ENCODE results near the gene KCNMA1. TPM values are rescaled to one million over a fixed set of nuclear protein-coding genes. Genes with fewer than 3 reads are reported as not detected.

KCNMA1 gene
- total RNA-seq, 4 donors from 2014 or later, result 66.8 to 96.5 (median 78.9) TPM

DNA sequence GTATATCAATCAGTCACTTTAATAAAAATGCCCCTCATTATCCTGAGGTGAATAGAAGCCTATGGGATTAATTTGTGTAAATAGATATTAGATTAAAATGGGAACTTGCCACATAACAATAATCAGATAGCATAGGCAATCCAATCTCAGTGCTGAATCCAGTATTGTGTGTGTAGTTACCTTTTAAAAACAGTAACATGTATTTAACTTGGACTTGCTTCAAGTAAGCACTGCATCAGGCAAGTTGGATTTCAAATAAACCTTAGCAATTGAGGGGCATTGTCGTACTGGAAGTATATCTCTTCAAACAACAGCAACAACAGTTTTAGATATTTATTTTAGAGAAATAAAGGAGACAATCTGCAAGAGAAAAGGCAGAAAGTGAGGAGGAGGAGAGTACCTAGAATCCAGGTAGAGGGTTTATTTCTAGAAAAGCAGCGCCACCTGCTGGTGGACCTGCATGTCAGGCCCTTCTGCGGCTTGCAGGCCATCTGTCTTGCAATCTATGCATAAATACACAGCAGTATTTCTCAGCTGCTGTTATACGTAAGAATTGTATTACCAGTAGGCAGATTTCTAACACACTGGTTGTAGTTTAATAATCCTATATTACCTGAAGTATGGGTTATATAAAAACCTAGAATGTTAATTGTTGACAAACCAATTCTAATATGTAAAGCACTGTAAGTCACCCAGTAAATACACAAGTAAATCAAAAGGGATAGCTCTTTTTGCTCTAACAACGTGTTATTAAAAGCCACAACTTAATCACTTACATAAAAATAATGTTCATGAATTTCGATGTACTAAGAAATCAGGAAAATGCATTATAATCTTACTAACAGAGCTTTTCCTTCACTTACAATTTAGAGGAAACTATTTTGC is 652.8 kb downstream of the KCNMA1 start:
- in situ Hi-C loops (cut with MboI; ENCODE audit: low sequenced_read_pairs in 4 of 4) (loop anchor here in 1 of 4 donors (25.0 kb wide), 1 partner anchor 422 kb away; no protein-coding TSS in a partner anchor), intact Hi-C loops (cut with DNase I; ENCODE audit: low total_unique reads) (loop anchor here (5.0 kb wide), 1 partner anchor 438 kb away; no protein-coding TSS in a partner anchor)
- no peak overlapping the region for H3K4me3 ChIP-seq
- H3K4me1 ChIP-seq, result peaks cover 0 to 5% of the 10 kb centered on the region in 2 donors
- no peaks in the 10 kb centered on the region for H3K9me3 ChIP-seq
- H3K36me3 ChIP-seq, result no peaks in the 10 kb centered on the region
- no peaks in the 10 kb centered on the region for H3K27me3 ChIP-seq
- no peak overlapping the region for H3K27ac ChIP-seq
- DNase-seq (peak; percentile 46 to 51), ATAC-seq (peak; percentile 76 to 81)
- TF ChIP-seq, protein P1, sequence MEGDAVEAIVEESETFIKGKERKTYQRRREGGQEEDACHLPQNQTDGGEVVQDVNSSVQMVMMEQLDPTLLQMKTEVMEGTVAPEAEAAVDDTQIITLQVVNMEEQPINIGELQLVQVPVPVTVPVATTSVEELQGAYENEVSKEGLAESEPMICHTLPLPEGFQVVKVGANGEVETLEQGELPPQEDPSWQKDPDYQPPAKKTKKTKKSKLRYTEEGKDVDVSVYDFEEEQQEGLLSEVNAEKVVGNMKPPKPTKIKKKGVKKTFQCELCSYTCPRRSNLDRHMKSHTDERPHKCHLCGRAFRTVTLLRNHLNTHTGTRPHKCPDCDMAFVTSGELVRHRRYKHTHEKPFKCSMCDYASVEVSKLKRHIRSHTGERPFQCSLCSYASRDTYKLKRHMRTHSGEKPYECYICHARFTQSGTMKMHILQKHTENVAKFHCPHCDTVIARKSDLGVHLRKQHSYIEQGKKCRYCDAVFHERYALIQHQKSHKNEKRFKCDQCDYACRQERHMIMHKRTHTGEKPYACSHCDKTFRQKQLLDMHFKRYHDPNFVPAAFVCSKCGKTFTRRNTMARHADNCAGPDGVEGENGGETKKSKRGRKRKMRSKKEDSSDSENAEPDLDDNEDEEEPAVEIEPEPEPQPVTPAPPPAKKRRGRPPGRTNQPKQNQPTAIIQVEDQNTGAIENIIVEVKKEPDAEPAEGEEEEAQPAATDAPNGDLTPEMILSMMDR (IDR thresholded peaks at IDR 0.05 in 4 of 5, conservative IDR thresholded peaks at IDR 0.05 in 1 of 5), result peak; percentile 68 to 89 (median 81)
- TF ChIP-seq POLR2A (IDR thresholded peaks at IDR 0.05), result no peak

DNA sequence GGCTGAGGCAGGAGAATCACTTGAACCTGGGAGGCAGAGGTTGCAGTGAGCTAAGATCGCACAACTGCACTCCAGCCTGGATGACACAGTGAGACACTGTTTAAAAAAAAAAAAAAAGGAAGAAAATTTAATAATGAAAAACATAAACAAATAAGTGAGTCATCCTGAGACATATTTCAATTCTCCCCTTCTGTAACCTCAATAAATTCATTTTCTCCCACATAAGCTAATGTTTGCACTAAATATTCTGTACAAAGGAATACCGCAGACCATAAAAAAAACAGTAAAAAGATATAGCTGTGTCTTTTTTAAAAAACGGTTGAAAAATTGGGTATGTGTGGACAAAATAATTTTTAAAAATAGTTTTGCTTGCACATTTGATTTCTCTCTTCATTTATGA is 654.0 kb downstream of the KCNMA1 start:
- no peaks in the 10 kb centered on the region for H3K27me3 ChIP-seq
- TF ChIP-seq, protein P1 (IDR thresholded peaks at IDR 0.05 in 4 of 5, conservative IDR thresholded peaks at IDR 0.05 in 1 of 5), result no peak
- no peak for TF ChIP-seq POLR2A (IDR thresholded peaks at IDR 0.05)
- H3K27ac ChIP-seq, result no peak overlapping the region
- H3K4me1 ChIP-seq, result peaks cover 0 to 5% of the 10 kb centered on the region in 2 donors
- intact Hi-C loops (cut with DNase I; ENCODE audit: low total_unique reads) (no loop called here), in situ Hi-C loops (cut with MboI; ENCODE audit: low sequenced_read_pairs in 4 of 4) (loop anchor here in 1 of 4 donors (25.0 kb wide), 1 partner anchor 421 kb away; no protein-coding TSS in a partner anchor)
- no peak overlapping the region for H3K4me3 ChIP-seq
- DNase-seq (no peak), ATAC-seq (no peak)
- H3K36me3 ChIP-seq, result no peaks in the 10 kb centered on the region
- H3K9me3 ChIP-seq, result no peaks in the 10 kb centered on the region

DNA sequence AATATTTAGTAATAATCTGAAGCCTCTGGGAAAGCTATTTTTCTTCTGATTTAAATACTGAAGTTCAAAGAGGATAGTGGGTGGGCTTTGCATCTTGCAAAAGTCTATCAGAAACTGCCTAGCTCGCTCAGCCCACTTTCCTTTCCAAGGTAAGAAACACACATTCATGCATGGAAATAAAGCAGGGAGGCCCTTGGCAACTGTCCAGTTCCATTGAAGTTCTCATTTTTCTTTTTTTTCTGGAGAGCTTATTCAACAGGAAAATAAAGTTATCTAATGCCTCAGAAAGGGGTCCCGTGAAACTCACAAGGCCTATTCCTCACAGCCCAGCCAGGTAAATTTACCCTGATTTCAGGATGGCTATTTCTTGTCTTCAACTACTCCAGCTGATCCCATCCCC is 654.9 kb downstream of the KCNMA1 start:
- no peak overlapping the region for H3K4me3 ChIP-seq
- TF ChIP-seq POLR2A (IDR thresholded peaks at IDR 0.05), result no peak
- no peaks in the 10 kb centered on the region for H3K36me3 ChIP-seq
- H3K4me1 ChIP-seq, result peaks cover 0 to 5% of the 10 kb centered on the region in 2 donors
- ATAC-seq (no peak), DNase-seq (no peak)
- H3K27ac ChIP-seq, result no peak overlapping the region
- no peaks in the 10 kb centered on the region for H3K27me3 ChIP-seq
- in situ Hi-C loops (cut with MboI; ENCODE audit: low sequenced_read_pairs in 4 of 4), result loop anchor here in 1 of 4 donors (25.0 kb wide), 1 partner anchor 420 kb away; no protein-coding TSS in a partner anchor
- H3K9me3 ChIP-seq, result no peaks in the 10 kb centered on the region
- intact Hi-C loops (cut with DNase I; ENCODE audit: low total_unique reads), result no loop called here

DNA sequence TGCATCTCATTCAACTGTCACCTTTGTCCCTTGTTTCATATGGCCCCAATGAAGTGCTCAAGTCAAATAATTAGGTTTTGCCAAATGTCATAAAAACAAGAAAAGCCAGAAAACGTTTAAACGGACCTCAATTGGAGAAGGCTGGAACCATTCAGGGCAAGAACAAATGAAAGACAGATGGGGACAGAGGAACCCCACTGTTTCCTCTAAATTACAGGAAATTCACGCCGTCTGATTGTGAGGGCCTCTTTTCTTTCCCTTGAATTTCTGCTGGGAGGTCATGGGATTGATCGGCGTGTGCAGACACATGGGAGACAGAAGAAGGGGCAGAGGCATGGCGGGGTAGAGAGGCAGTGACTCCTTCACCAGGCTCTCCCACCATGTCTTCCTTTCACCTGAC is 656.4 kb downstream of the KCNMA1 start:
- no peaks in the 10 kb centered on the region for H3K9me3 ChIP-seq
- ATAC-seq (no peak), DNase-seq (no peak)
- no peaks in the 10 kb centered on the region for H3K27me3 ChIP-seq
- TF ChIP-seq POLR2A (IDR thresholded peaks at IDR 0.05), result no peak
- TF ChIP-seq, protein P1 (IDR thresholded peaks at IDR 0.05 in 4 of 5, conservative IDR thresholded peaks at IDR 0.05 in 1 of 5), result no peak
- no peak overlapping the region for H3K4me3 ChIP-seq
- intact Hi-C loops (cut with DNase I; ENCODE audit: low total_unique reads) (no loop called here), in situ Hi-C loops (cut with MboI; ENCODE audit: low sequenced_read_pairs in 4 of 4) (loop anchor here in 1 of 4 donors (25.0 kb wide), 1 partner anchor 419 kb away; no protein-coding TSS in a partner anchor)
- peaks cover 0 to 5% of the 10 kb centered on the region in 2 donors for H3K4me1 ChIP-seq
- H3K36me3 ChIP-seq, result no peaks in the 10 kb centered on the region
- no peak overlapping the region for H3K27ac ChIP-seq

DNA sequence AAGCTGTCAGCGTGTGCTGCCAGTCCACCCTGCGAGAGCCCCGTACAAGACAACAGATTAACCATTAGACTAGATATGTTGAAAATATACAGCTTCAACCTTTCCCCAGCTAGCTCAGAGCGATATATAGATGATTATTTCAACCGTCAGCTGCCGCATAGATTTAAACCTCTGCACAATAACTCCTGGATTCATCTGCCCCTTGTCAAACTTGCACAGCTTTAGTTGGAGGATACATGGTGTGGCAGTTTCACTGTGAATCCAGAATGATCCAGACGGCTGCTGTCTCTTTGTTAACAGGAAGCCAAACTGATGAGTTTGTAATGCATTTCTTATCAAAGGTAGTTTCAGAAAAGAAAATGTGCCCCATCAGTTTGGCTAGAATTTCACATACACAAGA is 659.7 kb downstream of the KCNMA1 start:
- no peak for DNase-seq
- Histone ChIP-seq H3K36me3 (no peaks in the 10 kb centered on the region), H3K27me3 (no peaks in the 10 kb centered on the region), H3K27ac (no peak overlapping the region), H3K4me3 (no peak overlapping the region), H3K9me3 (no peaks in the 10 kb centered on the region), H3K4me1 (no peaks in the 10 kb centered on the region)
- ATAC-seq, result no peak
- intact Hi-C loops (cut with DNase I; ENCODE audit: low total_unique reads) (no loop called here), in situ Hi-C loops (cut with MboI; ENCODE audit: low sequenced_read_pairs in 4 of 4) (loop anchor here in 1 of 4 donors (25.0 kb wide), 1 partner anchor 416 kb away; no protein-coding TSS in a partner anchor)
- no peak for TF ChIP-seq POLR2A (IDR thresholded peaks at IDR 0.05)
- TF ChIP-seq, protein P1 (IDR thresholded peaks at IDR 0.05 in 4 of 5, conservative IDR thresholded peaks at IDR 0.05 in 1 of 5), result no peak
